T follicular helper cell (primary cell): ENCODE data around the gene DISC1.
"Not testable (repeated sequence)": the region's sequence is repeated elsewhere in the genome, so short reads cannot be mapped to it uniquely, and the experiment has no call there.

Source experiments
- DNase-seq: peaks from one replicate; pipeline ENCODE4 v3.0.0-alpha.2; 2020; ENCODE audit warnings: low read depth

Gene DISC1

DNA sequence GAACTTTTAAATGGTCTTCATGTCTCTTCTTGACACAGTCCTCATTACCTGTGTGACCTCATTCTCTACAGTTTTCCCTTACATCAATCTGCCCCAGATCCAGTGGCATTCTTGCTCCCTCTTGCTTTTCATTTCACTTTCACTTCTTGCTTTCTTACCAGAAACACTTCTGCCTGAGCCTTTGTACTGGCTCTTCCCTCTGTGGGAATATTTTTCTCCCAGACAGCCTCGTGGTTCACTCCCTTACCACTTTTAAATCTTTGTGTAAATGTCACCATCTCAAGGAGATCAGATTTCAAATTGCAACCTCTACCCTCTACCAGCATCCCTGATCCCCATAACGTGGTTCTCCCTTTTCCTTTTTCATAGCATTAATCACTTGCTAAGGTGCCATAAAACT is 73.2 kb downstream of the DISC1 start:
- DNase-seq, result no peak

DNA sequence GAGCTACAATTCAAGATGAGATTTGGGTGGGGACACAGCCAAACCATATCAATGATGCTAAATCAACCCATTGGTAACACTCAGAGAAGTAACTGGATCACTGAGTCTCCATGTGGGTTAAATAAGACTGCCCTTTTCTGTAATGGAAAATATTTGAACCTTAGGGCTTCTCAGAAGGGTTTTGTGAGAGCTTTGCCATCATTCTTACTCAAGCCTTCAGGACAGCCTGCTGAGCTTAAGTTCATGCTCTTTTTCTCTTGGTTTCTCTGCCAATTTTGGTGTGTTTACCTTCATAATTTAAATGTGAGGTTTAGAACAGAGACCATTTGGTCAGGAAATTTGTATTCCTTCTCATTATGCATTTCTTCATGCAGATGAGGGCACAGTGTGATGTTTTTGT is 74.7 kb downstream of the DISC1 start:
- DNase-seq, result no peak

DNA sequence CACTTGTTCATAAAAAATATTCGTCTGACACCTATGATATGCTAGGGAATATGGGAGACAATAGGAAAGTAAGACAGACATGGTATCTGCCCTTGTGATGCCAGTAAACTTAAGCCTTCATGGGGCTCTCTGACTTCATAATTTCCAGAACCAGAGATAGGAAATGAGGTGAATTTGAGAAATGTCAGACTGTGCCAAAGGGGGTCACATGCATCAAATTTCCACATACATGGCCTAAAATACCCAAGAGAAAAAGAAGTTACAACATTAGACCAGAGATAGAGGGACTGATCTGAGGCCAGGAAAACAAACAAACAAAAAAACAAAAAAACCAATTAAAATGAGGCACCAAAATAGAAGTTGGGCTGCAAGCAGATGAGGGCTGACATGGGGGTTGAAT is 75.7 kb downstream of the DISC1 start:
- no peak for DNase-seq

DNA sequence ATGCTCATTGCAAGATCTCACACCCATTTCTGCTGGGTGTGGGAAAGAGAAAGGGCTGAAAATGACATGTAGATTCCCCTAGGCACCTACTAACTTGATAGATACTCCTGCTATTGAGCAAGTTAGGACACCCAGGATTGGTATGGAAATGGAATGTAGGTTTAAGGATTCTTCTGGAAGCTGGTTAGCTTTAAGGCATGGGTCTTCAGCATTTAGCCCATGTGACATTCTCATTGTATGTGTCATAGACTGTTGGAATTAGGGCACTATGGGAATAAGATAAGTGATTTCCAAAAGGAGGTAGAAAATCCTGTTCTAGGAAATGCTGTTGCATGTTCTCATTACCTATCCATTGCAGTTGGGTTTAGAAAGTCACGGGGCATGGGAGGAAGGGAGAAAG is 76.2 kb downstream of the DISC1 start:
- no peak for DNase-seq

DNA sequence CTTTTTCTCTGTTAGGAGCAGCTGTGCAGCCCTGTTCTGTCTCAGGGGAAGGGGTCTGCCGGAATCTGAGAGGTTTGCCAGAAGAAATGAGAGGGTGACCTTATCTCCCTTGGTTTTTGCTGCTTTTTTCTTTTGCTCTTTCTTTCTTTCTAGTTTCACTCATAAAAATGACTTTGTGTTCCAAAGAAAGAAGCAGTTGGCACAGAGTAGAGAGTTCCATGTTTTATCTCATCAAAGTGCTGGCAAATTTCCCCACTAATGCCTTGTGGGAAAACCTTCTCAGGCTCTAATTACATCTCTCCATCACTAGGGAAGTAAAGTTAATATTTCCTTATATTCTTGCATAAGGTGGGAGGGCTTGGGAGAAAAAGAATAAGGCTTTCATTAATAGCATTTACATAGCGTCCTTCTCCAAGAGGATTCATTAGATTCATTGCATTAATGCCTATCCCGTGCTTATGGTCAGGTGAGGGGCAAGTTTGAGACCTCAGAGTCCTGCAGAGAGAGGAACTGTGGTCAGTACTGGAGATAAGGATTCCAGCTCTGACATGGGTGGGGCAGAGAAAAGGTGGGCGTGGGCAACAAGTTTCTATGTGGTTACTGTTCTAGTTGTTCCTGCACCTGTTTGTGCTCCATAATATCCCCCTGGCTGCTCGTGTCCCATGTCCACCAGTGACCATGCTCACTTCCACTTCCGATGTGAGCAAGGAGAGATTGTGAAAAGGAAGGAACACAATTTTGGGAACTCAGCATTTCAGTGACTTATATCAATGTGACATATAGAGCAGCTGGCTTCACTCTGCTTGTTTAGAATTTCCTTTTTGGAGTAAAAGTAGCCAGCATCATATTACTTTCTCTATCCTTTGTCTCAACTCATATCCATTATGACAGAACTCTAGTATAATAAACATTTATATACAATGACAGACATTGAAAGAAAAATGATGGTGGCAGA is 79.5 kb downstream of the DISC1 start:
- DNase-seq, result no peak

DNA sequence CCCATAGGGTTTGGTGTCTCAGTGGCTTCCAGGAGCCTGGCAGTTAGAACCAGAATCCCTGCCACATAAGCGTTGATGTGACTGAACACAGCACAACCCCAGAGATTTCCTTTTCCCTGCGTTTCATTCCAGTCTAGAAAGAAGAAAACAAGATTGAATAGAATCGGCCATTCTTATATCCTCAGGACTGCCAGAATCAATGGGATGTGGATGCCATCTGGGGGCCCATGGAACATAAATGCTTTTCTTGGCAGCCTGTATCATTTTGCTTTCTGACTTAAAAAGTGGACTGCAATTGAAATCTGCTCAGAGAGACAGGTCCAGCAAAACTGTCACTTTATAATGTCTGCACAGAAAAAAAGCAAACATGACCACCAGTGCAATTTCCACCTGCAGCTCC is 80.3 kb downstream of the DISC1 start:
- no peak for DNase-seq

DNA sequence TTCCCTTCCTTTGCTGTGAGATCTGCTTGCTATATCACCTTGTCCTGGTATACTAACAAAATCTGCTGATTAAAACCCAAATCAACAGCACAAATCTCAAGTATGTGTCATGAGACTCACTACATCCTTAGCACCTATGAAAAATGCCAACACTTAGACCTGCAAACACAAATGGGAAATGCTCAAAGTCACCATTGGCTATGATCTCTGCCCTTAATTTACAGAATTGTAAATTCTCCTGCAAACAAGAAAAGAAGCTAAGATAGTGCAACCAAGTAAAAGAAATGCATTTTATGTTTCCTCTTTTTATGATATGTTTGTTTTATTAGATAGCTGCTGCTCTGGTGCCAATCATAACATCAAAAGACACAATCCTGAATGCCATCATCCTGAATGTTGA is 80.8 kb downstream of the DISC1 start:
- no peak for DNase-seq

DNA sequence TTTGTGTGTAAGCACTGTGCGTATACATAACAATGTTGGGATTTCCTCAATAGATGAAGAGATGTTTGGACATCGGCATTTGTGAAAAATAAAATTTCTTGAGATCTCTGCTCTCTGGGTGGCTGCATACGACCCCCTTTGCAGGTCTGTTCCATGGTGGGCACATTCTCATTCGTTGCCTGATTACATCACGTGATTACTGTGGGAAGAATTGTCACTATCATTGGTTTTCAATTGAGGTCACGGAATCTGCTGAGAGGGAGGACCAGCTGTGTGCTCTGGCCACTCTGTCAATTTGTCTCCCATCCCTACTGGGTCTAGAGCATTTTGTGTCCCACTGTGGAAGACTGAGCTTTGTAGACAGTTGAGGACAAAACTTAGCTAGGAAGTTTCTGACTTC is 81.8 kb downstream of the DISC1 start:
- DNase-seq, result no peak

DNA sequence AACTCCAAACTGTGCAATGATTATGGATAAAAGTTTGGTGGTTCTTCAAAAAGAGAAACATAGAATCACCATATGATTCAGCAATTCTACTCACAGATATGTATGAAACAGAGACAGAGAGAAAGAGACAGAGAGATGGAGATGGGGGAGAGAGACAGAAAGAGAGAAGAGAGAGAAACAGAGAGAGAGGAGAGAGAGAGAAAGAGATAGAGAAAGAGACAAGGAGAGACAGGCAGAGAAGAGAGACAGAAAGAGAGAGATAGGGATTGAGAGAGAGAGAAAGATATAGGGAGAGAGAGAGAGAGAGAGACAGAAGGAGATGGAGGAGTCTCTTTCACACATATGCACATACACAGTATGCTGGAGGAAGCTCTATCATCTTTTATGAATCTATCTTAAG is 87.8 kb downstream of the DISC1 start:
- DNase-seq, result no peak

DNA sequence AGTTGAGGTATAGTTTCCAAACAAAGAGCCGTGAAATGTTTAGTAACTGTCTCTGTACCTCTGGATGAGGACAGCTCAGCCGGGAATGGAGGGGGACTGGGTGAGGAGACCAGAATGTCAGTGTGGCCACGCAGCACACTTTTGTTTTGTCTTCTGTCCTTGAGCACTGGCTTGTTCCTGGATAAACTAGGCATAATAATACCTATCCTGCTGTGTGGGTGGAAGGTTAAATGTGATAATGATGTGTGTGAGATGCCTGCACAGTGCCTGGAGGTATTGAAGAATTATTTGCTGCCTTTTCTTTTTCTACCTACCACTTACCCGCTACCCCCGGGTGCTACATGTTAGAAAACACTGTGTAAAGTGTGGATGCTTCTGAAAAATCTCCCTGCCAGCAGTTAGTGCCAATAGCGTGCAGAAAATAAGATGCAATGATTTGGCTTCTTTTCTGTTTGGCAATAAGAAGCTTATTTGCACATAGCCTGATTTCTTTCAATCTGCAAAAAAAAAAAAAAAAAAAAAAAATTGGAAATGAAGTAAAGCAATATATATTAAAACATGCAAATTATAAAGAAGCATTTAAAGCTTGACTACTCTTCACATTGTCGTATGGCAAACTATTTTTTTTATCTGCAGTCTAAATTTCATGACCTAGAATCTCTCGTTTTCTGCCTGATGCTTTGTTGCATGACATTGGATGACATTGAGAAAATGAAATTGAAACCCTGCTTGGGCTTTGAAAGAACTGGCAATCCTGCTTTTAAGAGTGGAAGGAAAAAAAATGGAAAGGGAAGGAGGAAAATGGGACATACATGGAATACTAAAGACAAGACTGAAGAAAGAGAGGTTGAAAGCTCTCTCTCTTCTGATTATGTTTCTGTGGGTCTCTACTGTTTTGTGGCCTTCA is 89.5 kb downstream of the DISC1 start:
- no peak for DNase-seq

DNA sequence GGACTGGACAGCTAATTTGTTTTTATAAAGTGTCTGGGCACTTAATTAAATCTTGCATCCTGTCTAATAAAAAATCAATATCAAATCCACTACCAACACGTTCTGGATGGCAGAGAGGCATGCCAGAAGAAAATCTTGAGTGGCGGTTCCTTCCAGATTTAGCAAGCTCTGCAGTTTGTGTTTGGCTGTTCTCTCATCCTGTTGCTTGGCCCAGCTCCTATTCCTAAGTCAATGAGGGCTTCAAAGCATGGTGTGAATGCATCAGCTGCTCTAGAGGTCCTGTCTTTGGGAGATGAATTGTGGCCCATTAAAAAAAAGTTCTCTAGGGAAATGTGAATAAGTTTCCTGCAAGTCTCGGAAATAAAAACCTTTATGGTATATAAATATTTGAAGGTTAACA is 90.3 kb downstream of the DISC1 start:
- no peak for DNase-seq

DNA sequence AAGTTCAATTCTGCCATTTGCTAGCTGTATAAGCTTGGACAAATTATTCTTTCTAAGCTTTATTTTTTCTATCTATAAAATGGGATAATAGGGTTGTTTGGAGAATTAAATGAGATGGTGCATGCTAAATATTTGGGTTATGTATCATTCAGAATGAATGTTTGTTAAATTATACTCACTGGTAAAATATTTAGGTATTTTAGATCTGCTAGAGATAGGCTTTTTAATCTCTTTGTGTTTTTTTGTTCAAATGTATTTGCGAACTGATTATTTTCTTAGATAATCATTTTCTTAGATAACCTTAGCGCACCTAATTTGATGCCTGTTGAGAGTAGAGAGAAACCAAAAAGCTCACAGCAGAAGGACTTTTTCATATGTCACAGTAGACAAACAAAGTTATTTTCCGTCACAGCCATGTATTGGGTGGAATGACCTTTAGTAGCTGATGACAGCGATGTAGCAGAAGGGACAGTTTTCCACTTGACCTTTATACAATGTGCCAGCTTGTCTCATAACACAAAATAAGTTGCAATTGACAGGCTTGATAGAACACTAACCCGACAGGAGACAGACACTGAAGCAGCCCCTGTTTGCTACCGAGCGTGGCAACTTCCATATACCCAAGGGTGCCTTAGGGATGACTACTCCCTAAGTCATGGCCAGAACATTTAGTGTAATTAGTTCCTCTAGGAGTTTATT is 93.0 kb downstream of the DISC1 start:
- no peak for DNase-seq

DNA sequence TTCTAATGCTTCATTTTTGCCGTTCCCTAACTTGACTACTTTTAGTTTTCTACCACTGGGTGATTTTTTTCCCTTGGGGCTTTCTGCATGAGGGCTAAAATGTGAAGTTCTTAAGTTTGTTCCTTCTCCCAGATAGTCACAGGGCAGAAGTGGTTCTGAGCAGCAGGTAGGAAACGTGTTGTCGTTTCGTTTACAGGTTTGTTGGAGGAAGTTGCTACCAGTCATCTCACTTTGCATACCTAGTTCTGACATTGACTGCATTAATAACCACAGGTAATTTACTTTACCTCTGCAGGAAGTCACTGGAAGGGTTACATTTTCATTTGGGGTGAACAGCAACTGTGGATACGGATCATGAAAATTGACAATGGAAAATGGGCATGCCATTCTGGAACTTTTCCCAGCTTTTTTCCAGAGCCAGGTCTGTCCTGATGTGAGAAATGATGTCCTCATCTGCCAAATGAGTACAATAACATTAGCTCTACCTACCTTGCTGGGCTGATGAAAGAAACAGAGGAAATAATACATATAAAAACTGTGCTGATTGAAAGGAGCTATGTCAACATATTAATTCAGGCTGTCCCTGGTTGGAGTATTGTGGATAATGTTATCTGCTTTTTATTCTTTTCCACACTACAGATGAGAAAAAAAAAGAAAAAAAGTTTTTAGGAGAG is 94.2 kb downstream of the DISC1 start:
- DNase-seq, result no peak

DNA sequence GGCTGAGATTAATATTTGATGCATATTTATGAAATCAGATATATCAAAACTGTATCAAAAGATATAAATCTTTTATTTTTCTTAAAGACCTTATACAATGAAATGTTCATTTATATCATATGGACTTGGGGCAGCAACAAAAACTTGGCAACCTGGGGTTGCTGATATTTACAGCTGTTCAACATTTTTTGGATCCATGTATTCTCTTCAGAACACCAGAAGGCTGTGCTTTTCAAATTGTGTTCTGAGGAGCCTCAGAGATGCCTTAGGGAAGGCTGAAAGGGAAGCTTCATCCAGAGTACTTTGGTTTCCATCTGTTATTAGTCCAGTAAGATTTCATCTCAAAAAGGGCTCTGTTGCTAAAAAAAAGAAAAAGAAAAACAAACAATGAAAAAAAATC is 94.8 kb downstream of the DISC1 start:
- DNase-seq, result no peak

DNA sequence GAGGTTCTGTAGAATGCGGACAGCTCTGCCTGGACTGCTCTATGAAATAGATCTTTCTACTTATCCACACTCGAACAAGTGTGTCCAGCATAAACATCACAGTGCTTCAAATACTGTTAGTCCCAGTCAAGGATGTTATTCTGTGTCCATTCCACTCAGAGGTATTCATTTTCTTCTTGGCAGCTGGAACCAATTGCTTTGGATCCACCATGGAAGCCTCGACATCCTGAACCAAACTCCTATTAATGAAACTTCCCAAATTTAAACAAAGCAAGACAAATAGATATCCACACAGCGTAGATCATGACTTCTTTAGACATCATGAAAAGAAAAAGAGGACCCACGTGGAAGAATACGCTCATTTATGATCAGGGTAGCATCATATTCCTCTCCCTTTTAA is 95.8 kb downstream of the DISC1 start:
- DNase-seq, result no peak

DNA sequence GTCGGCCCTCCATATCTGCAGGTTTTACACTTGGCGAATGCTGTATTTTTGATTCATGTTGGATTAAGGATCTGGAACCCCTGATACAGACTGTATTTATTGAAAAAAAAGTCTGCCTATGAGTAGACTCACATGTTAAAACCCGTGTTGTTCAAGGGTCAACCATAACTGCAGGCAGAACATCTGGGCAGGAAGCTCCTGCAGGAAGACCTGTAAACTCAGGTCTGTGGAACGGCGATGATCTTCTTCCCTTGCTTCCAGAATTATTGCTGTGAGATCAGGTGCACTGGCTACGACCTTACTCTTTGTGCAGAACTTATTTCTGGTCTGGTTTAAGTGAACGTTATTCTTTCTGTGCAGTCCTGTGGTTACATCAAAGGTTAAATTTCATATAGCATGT is 96.6 kb downstream of the DISC1 start:
- DNase-seq, result no peak

DNA sequence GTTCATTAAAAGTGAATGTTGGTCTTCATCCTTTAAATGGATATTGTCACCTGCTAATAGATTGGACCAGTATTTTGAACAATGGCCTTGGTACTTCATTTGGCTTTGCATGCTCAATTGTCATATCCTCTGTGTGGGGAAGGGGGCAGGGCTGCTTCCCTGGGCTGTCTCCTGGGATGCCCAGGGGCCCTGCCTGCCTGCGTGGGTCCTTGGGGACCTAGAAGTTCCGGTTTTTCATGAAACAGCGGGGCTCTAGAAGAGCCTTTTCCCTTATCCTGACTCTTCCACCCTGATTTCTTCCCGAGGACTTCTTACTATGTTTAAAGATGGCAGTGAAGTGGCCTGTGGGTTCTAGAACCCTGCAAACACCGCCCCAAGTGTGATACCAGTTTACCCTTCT is 97.5 kb downstream of the DISC1 start:
- DNase-seq, result no peak

DNA sequence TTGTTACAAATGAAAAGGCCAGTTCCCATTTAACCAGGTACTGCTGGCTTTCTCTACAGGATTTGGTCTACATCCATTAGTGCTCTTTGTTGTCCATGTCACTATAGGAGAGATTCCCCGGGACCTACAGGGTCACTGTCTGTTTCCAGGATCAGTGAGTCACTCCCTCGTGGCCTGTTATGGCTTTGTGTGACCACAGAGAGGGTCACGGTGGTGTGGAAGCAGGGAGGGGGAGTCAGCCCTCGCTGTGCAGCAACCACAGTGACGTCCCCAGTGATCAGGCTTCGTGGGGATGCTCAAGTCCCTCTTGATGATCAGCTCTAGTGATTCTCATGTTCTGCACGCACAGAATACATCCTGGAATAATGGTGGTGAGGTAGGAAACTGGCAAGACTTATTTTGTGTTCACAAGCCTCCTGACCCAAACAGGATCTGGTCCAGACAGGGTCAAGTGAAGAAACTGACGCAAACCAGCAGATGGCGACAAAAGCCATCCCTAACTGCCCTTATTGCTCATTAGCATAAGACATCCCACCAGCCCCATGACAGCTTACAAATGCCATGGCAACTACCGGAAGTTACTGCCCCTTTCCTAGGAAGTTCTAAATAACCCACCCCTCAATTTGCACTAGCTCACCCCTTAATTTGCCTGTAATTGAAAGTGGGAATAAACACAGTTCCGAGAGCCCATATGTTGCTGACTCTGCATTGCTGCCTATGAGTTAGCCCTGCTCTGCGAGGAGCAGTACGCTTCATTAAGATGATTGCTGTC is 98.5 kb downstream of the DISC1 start:
- no peak for DNase-seq

DNA sequence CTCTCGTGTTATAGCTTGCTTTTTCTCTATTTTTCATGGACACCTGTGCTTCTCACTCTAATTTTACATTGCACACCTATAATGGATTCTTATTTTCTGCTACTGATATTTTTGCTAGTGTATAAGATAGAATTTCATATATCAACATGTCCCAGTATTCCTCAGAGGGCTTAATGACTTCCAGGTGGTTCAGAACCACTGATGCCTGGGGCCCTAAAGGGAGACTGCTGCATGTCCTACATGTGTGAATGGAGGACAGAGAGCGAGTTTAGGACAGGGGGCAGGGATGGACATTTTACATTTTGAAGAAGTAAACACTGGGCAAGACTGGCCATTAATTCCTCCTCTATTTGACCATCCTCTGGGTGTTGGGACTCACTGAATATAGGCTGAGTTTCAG is 100.6 kb downstream of the DISC1 start:
- DNase-seq, result no peak

DNA sequence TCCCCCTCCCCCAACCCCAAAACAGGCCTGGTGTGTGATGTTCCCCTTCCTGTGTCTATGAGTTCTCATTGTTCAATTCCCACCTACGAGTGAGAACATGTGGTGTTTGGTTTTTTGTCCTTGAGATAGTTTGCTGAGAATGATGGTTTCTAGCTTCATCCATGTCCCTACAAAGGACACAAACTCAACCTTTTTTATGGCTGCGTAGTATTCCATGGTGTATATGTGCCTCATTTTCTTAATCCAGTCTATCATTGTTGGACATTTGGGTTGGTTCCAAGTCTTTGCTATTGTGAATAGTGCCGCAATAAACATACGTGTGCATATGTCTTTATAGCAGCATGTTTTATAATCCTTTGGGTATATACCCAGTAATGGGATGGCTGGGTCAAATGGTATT is 102.4 kb downstream of the DISC1 start:
- not testable (repeated sequence) for DNase-seq

DNA sequence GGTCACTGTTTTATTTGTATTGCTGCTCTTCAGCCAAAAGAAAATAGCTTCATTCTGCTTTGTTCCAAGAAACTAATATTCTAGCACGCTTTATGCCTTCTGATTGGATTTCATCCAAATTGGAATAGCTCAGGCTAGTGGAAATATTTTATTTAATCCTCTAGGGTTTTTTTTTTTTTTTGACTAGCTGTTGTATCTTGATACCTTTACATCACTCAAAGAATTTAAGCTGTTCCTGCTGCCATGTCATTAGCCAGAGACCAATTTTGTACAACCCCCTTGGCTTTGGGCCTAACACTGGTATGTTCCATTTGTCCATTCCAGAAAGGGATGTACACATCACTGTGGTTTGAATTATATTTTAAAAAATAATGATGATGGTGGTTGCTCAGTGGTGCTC is 103.0 kb downstream of the DISC1 start:
- no peak for DNase-seq
